Lung microvascular endothelial cell (primary cell): Measurements from ENCODE around the gene ITPR2. TPM values are rescaled to one million over a fixed set of nuclear protein-coding genes. Genes with fewer than 3 reads are reported as not detected.

Source experiments
- DNase-seq, 2 donors: peaks; one replicate each; pipeline versions ENCODE4 v3.0.0 to v3.0.0-alpha.2; 2010; ENCODE audit warnings: low read depth in 2 of 2
- total RNA-seq: library from RNA; depleted of rRNA; stranded (reverse); fragments of >200 nt; gene quantifications from 2 replicates; pipeline ENCODE4 v1.2.1, GENCODE V29; 2014

ITPR2 gene
- total RNA-seq, 1 donor from 2014 or later = 14.5 TPM

DNA sequence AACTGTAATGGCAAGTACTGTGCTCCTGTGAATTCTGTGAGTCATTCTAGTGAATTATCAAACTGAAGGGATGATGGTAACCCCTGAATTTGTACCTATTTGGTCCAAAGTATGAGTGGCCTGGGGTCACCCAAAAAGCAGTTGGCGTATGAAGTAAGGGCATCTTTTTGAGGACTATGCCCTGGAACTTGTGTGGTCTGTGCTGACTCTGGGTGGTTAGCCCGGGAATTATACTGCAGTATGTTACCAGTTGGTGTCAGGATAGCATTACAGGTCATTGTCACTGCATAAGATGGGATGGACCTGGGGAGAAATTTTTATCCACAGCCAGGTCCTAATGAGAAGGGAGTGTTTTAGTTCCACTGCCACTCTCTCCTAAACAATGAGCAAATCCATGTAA is 462.9 kb downstream of the ITPR2 start:
- DNase-seq = no peak

DNA sequence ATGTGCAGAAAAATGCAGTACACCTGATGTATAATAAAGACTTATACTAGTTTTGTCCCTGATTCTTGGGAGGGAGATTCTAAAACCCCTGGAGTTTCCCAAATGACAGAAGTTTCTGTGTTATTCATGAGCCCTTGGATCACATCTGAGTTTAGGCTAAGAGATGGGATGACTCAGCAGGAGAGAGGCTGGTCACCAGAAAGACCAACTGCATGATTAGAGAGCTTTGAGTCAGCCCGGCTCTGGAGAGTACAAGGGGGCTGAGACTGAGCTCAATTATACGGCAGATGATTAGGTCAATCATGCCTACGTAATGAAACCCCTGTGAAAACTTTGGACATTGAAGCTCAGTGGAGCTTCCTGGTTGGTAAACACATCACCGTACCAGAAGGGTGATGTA is 463.4 kb downstream of the ITPR2 start:
- peak in 1 of 2 donors; percentile 81 for DNase-seq

- DNase-seq = no peak
Observed at GRCh38 chr12:26367991-26368730, 464.8 kb downstream of the ITPR2 start.

DNA sequence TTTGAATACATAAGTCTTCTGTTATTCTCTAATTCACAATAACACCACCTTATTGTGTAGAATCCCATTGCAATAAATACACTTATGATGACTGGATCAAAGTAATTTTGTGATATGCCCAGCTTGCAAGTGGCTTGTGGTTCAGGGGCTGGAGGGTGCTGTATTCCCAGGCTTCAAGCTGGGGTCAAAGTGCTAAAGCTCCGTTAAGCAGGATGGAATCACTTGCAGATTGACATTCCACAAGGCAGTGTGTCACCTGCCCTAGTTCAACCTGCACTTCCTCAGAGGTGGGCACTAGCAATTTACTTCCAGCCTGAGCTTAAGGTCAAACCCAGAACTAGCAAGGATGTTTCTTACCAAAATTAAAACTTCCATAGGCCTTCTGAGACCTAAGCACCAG is 471.0 kb downstream of the ITPR2 start:
- DNase-seq = no peak

GRCh38 chr12:26360062-26360461 is 472.9 kb downstream of the ITPR2 start:
- DNase-seq = no peak

DNA sequence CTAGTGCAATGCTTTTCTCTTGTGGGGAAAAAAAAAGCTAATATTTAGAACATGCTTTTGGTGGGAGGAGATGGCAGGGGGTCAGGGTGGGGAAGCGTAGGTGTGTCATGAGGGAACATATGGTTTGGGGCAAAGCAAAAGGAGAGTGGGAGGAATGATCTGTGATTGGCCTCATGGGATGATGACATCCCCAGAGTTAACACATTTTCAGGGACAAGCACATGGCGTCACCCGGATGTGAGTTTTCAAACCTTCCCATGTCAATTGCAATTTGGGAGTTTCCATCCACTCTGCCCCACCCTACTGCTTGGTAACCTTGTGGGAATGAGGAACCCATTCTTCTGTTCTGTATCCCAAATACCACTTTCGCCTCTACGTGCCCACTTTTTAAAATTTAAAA is 473.4 kb downstream of the ITPR2 start:
- no peak for DNase-seq

GRCh38 chr12:26358651-26359050 is 474.3 kb downstream of the ITPR2 start:
- no peak for DNase-seq

GRCh38 chr12:26347300-26347699 is 485.7 kb downstream of the ITPR2 start:
- no peak for DNase-seq

GRCh38 chr12:26346736-26347135 is 486.3 kb downstream of the ITPR2 start:
- DNase-seq = no peak

DNA sequence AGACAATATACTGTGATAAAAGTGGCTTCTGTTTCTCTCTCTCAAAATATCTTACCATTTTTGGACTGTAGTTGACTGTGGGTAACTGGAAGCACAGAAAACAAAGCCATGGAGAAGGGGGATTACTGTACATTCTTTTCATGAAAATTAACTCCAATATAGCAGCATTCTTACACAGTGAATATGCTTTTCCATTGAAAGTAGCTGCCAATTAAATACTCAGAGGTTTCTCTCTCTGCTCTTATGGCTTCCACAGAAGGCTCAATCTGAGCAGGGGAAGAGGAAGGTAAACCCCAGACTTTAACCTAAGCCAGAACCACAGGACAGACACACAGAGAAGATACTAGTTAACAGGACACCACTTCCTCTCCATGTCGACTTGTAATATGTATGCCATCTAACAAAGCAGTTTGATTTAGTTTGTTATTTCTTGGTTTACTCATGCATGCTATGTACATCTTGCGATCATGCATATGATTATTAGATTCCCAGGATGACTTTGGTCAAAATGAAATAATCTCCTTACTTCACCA is 487.5 kb downstream of the ITPR2 start:
- no peak for DNase-seq

DNA sequence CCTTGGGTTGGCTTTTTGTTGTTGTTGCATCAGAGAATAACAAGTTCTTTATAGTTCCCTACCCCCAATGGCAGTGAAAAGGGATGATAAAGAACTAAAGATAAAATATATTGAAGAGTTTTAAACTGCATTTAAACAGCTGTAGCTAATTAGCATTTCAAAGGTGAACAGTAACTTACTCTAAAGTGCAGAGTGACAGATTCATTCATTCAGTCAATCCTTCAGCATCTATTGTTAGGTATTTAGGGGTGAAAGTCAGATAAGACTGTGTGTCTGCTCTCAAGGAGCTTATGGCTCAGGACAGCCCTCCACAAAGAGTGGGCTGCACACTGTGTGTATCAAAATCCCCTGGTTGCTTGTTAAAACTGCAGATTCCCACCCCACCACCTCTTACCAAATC is 491.5 kb downstream of the ITPR2 start:
- no peak for DNase-seq

GRCh38 chr12:26340649-26341048 is 492.3 kb downstream of the ITPR2 start:
- no peak for DNase-seq

- DNase-seq = no peak
Observed at GRCh38 chr12:26339976-26340375, 493.0 kb downstream of the ITPR2 start.

GRCh38 chr12:26338586-26339572 is 494.1 kb downstream of the ITPR2 start:
- peak; percentile 72 to 81 for DNase-seq

DNA sequence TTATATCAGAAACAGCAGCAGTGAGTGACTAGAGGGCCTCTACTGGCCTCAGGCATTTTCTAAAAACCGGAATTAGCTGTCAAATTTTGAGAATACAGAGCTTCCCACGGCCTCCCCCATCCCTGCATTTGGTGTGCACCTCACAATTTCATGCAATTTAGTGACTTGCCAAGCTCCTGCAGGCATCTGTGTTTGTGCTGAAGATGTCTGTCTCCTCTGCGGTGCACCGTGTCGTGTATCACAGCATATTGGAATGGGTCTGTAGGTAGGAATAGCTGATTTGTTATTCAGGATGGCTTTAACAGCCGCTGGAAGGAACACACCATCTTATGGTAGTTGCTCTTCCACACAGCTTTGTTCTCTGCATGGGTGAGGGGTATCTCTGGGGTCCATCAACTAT is 497.3 kb downstream of the ITPR2 start:
- no peak for DNase-seq

GRCh38 chr12:26334621-26335124 is 498.3 kb downstream of the ITPR2 start:
- DNase-seq = peak in 1 of 2 donors; percentile 34

DNA sequence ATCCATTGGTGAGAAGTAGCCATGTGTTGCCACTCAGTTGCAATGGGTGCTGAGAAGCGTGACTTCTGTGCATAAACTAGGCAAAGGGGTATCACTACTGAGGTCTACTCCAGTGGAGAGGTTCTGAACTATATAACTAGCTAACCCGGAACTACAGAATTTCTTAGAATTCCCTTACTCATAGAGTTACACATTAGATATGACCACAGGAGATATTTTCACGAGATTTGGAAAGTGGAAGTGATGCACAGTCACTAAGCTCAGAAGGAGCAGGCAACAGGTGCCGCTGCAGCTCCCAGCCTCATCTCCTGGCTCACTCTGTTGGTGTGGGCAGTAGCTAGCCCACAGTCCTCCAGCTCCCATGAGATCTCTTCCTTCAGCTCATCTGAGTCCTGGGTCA is 501.0 kb downstream of the ITPR2 start:
- DNase-seq = no peak

DNA sequence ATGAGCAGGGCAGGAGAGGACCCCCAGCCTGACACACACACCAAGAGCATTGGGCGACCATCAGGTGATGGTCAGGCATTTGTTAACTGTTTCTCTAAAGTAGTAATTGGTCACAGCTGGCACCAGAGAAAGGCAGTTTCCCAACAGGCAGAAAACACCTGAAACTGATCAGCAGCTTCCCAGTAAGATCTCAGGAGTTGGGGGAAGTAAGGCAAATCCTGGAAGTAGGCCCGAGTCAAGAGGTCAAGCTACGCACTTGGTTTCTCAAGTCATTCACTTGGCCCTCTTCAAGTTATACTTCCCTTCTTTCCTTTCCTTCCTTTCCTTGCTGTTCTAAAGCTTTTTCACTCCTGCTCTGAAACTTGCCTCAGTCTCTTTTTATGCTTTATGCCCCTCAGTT is 501.9 kb downstream of the ITPR2 start:
- DNase-seq = no peak

GRCh38 chr12:26327975-26328644 is 504.9 kb downstream of the ITPR2 start:
- peak in 1 of 2 donors; percentile 27 for DNase-seq

GRCh38 chr12:26323673-26324072 is 509.3 kb downstream of the ITPR2 start:
- no peak for DNase-seq

- DNase-seq = peak in 1 of 2 donors; percentile 97
Observed at GRCh38 chr12:26319511-26319910, 513.5 kb downstream of the ITPR2 start.
